HEK293 (cell line): Measurements from ENCODE around the gene SLC4A11.

Experiments
- CTCF ChIP-seq: fragments of 450-650 bp; formaldehyde crosslinking; IDR thresholded peaks from 2 replicates; pipeline ENCODE4 v1.5.1; 2016; ENCODE audit warnings: missing biosample characterization, missing genetic modification characterization
- HIC1 ChIP-seq: fragments of 450-650 bp; formaldehyde crosslinking; IDR thresholded peaks from 2 replicates; pipeline ENCODE4 v1.5.1; 2016; ENCODE audit warnings: missing biosample characterization, missing genetic modification characterization
- OVOL3 ChIP-seq: fragments of 450-650 bp; formaldehyde crosslinking; IDR thresholded peaks from 2 replicates; pipeline ENCODE4 v1.5.1; 2016; ENCODE audit warnings: missing biosample characterization, missing genetic modification characterization
- SP2 ChIP-seq: fragments of 450-650 bp; formaldehyde crosslinking; IDR thresholded peaks from 2 replicates; pipeline ENCODE4 v1.5.1; 2016; ENCODE audit warnings: missing biosample characterization, missing genetic modification characterization
- TCF7L2 ChIP-seq: IDR thresholded peaks from 2 replicates; pipeline ENCODE4 v1.6.1; 2011; ENCODE audit warnings: low read depth, mild to moderate bottlenecking, inconsistent platforms, low read length, moderate library complexity, borderline replicate concordance
- YY1 ChIP-seq: fragments of 450-650 bp; formaldehyde crosslinking; IDR thresholded peaks from 2 replicates; pipeline ENCODE4 v1.5.1; 2018; ENCODE audit warnings: missing biosample characterization, missing genetic modification characterization
- ZFP3 ChIP-seq: fragments of 450-650 bp; formaldehyde crosslinking; IDR thresholded peaks from 2 replicates; pipeline ENCODE4 v1.5.1; 2016; ENCODE audit warnings: low read depth, missing biosample characterization, missing genetic modification characterization
- ZNF157 ChIP-seq: fragments of 450-650 bp; formaldehyde crosslinking; IDR thresholded peaks from 2 replicates; pipeline ENCODE4 v1.5.1; 2016; ENCODE audit warnings: missing biosample characterization, missing genetic modification characterization
- ZNF174 ChIP-seq: fragments of 450-650 bp; formaldehyde crosslinking; IDR thresholded peaks from 2 replicates; pipeline ENCODE4 v1.5.0; 2017; ENCODE audit warnings: missing biosample characterization, mild to moderate bottlenecking, missing genetic modification characterization
- ZNF23 ChIP-seq: fragments of 450-650 bp; formaldehyde crosslinking; IDR thresholded peaks from 2 replicates; pipeline ENCODE4 v1.5.1; 2016; ENCODE audit warnings: missing biosample characterization, missing genetic modification characterization, borderline replicate concordance

DNA sequence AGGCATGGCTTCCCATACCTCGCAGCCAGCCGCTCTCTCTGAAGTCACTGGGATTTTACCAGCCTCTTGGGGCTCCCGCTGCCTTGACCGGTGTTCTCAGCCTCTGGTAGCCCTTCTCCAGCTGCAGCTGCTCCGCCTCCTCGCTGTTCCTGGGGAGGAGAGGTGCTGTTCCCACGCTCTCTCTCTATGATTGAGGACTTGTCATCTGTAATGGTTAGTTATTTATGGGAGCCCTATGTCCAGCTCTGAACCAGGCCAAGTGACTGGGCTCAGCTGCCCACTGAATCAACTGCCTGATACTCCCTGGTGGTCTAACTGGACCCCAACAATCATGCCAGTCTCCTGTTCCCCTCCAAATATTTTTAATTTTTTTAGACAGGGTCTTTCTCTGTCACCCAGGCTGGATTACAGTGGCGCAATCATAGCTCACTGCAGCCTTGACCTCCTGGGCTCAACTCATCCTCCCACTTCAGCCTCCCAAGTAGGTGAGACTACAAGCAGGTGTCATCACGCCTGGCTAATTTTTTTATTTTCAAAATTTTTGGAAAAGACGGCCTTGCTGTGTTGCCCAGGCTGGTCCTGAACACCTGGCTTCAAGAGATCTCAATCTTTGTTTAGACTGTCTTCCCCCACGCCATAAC, 4.8 kb upstream of the SLC4A11 start:
- no peak for TF ChIP-seq CTCF (tag by site-specific recombination)
- no peak for TF ChIP-seq OVOL3 (tag by site-specific recombination)
- no peak for TF ChIP-seq ZNF157 (tag by site-specific recombination)
- no peak for TF ChIP-seq ZNF23 (tag by site-specific recombination)
- no peak for TF ChIP-seq TCF7L2
- TF ChIP-seq ZNF174 (tag by site-specific recombination), result no peak
- no peak for TF ChIP-seq ZFP3 (tag by site-specific recombination)
- no peak for TF ChIP-seq YY1 (tag by site-specific recombination)
- TF ChIP-seq HIC1 (tag by site-specific recombination), result no peak
- TF ChIP-seq SP2 (tag by site-specific recombination), result no peak
